Stimulated activated CD4-positive, alpha-beta T cell treated with anti-CD3 and anti-CD28 coated beads, Interleukin-1b, Interleukin-23, amount 100 ng/mL, for 4 hours (primary cell): ENCODE measurements around the gene LGALS8.
"Not testable (repeated sequence)": the region's sequence is repeated elsewhere in the genome, so short reads cannot be mapped to it uniquely, and the experiment has no call there.

Experiments used
- DNase-seq, 2 donors: peaks; one replicate each; pipeline ENCODE4 v3.0.0-alpha.2; 2020; ENCODE audit warnings: low read depth in 2 of 2

The LGALS8 gene

GRCh38 chr1:236540813-236541465 is 17.2 kb downstream of the LGALS8 start:
- DNase-seq, result no peak

GRCh38 chr1:236541710-236542109 is 17.9 kb downstream of the LGALS8 start:
- DNase-seq, result no peak

- no peak for DNase-seq
Measured at GRCh38 chr1:236543065-236543669, 19.4 kb downstream of the LGALS8 start.

- no peak for DNase-seq
Measured at GRCh38 chr1:236545621-236546169, 21.9 kb downstream of the LGALS8 start.

DNA sequence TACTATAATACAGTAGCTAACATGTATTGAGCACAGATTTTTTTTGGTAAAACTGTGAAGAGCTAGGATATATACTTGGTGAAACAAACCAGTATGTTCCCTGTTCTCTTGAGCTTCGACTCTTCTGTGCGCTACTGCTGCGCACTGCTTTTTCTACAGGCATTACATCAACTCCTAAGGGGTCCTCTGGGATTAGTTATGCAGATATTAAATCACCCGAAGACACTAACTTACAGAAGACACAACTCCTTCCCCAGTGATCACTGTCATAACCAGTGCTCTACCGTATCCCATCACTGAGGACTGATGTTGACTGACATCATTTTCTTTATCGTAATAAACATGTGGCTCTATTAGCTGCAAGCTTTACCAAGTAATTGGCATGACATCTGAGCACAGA is 24.7 kb downstream of the LGALS8 start:
- DNase-seq, result no peak

GRCh38 chr1:236550961-236551851 is 27.4 kb downstream of the LGALS8 start:
- no peak for DNase-seq

DNA sequence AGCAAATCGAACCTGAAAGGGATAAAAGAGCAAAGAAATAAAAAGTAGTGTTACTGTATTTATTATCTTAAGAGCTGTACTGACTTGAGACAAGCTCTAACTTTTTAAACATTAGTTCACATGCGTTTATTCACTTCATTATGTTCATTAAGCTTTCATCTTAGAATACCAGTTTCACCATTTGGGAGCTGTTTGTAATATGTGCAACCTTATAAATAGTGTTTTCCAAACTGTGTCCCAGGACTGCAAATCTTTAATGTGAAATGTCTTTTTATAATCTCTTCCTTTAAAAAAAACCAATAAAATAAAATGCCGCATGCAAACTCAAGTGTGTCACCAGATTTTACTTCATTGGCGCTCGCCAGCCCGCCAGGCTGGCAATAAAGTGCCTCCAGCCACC is 28.3 kb downstream of the LGALS8 start:
- DNase-seq, result no peak

- no peak for DNase-seq
Measured at GRCh38 chr1:236552901-236553300, 29.1 kb downstream of the LGALS8 start.

DNA sequence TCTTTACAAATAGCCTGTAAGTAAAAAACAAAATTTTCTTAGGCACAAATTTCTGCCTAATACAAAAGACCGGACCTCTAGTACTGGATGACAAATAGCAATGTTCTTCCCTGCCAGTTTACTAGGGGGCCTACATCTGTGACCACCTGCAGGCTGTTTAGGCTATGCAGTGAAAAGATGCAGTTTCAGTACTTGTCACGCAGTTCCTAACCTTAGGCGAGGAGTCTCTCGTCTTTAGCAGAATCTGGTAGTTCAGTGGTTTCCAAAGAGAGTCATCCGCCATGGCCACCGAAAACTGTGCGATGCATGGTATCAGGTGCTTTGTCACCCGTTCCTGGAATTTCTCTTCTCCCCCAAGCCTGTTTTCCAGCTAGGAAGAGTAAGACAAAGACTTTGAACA is 29.6 kb downstream of the LGALS8 start:
- DNase-seq, result no peak

DNA sequence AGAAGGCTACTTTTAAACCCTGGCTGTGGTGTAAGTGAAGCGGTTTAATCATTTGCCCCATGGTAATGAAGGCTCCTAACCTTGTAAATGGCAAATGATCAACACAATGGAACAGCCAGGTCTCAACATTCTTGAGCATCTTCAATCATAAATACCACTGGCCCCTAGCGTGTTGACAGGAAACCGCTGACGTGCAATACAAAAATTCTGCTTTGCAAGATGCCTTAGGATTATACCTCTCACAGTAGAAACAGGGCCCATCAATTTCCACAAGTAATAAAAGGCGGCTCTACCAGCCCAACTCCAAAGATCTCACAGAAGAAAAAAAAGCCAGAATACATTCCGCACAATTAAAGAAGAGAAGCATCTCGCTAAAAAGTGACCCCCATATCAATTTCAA is 32.8 kb downstream of the LGALS8 start:
- DNase-seq, result no peak

DNA sequence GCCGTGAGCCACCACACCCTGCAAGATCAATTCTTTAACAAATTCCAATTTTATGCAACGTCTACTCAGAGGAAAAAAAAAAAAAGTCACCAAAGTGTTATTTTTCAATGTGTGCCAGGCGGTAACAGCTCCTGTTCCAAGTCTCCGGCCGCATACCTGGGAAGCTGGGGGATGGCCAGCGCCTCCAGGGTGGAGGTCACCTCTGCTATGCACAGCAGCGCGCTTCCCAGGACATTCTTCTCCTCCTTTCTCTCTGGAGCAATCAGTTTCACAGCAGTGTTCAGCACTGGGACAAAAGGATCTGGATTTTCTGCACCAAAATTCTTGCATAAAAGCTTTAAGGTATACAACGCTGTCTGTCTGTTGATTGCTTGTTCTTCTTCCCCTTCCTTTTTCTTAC is 34.3 kb downstream of the LGALS8 start:
- no peak for DNase-seq

DNA sequence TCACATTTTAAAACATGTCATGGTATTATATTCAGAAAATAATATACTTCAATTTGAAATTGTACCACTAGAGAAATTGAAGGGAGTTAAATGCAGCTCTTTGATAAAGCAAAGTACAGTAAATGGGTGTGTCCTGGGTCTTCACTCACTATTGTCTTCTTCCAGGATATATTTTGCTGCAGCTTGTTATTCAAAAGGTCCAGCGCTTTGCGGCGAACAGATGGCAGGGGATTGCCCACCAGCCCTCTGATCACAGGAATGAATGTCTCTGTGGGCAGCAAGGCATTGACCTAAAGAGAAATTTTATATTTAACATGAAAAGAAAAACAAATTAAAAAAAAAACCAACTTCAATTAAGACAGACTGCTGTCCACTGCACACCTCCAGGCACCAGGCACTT is 35.1 kb downstream of the LGALS8 start:
- no peak for DNase-seq

DNA sequence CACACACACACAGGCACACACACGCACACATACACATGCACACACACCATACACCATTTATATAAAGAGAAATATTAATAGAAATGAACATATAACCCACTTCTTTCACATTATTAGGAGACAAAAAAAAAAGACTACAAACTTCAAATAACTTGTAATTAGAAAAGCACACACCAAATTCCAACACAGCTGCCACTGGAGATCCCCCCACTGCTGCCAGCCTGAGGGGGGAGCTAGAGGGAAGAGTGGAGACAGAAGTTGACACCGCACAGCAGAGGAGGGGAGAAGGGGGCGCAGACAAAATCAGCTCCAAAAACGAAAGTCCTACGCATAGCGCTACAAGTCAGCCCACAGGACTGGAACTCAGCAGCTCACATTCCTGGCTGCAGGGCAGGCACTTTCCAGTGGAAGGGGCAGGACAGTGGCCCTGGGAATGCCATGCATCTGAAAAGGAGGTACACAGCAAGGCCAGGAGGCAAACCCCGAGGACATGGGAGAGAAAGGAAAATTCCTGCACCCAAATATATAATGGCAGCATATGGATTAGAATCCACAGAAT is 36.5 kb downstream of the LGALS8 start:
- DNase-seq, result no peak

DNA sequence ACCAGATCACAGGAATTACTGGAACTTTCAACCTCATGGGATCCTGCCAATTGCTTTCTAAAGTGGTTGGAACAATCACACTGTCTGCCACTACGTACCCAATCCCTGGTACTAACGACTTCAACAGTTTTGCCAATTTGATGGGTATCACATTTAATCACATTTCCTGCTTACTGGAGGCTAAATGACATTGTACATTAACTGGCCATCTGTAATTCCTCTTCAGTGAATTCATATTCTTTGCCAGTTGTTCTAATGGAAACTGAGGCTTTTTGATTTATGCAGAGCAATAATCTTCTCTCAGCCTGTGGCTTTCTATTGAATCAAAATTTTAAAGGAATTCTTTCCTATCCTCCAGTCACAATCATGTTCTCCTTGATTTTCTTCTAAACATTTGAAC is 38.2 kb downstream of the LGALS8 start:
- DNase-seq, result no peak

DNA sequence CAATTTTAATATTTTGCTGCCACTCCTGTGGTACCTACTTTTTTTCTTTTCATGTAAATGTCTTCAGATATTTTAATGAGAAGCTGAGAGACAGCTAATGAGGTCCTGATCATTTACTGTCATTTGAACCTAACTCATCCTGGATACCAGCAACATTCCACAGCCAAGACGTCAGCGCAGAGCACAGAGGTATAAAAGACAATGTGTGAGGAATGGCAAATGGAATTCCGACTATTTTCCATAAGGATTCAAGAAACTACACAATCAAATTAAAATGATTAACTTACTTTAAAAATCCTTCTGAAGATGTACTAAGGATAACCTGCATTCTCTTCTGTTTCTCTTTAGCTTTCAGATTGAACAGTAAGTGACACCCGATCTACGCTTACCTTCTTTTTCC is 41.7 kb downstream of the LGALS8 start:
- DNase-seq, result no peak

DNA sequence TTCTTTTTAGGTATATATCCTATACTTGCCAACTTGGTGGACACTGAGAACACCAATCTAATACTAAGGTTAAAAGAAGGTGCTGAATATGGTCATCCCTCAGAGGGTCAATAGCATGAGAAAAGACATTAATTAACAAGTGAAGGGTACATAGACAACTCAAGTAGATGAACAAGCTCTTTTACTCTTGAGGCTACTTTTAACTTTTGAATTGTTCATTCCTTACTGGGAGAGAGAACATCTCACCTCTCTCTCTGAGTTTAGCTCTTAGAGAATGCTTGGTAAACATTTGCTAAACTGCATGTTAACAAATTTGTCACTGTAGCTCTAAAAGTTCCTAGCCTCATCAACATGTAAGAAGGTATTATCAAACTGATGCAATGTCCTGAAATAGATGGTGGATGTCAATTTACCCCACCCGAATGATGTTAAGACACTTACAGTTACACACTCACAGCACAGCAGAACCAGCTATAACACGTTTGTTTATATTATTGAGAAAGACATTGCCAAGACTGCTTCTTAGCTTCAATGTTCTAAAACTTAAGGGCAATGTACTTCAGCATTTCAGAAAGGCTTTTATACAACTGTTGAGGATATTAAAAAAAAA is 44.6 kb downstream of the LGALS8 start:
- no peak for DNase-seq

DNA sequence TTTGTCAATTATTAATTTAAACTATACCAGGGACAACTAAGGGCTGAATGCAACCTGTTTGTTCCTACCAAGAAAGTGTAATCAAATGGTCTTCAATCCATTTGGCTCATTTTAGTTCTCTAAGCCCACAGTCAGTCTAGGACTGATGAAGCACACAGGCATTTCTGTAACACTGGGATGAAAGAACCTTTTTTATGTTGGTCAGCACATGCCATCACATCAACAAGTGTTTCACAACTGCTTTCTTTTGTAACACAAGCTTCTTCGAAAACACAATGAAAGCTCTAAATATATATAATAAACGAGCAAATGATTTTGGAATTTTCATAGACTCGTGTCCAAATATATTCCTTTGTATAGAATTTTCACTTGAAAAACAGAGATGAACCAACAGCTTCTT is 51.7 kb downstream of the LGALS8 start:
- DNase-seq, result no peak

- DNase-seq, result no peak
Measured at GRCh38 chr1:236576004-236576403, 52.2 kb downstream of the LGALS8 start.

DNA sequence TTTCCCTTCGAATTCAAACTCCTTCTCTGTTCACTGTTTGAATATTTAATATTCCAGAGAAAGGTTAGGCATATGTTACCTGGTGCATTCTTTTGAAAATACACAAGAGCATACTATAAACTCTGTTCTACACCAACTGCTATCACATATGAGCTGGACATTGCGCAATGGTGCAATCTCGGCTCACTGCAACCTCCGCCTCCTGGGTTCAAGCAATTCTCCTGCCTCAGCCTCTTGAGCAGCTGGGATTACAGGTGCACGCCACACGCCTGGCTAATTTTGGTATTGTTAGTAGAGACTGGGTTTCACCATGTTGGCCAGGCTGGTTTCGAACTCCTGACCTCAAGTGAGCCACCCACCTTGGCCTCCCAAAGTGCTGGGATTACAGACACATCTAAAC is 53.3 kb downstream of the LGALS8 start:
- not testable (repeated sequence) for DNase-seq

- DNase-seq, result no peak
Measured at GRCh38 chr1:236578661-236579060, 54.9 kb downstream of the LGALS8 start.

DNA sequence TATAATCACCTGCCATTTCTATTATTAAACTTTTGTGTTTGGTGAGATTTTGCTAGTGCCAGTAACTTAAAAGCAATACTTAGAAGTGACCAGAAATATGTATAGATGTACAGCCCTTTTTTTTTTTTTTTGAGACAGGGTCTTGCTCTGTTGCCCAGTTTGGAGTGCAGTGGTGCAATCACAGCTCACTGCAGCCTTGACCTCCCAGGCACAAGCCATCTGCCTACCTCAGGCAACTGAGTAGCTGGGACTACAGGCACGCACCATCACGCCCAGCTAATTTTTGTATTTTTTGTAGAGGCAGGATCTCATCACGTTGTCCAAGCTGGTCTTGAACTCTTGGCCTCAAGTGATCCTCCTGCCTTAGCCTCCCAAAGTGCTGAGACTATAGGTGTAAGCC is 56.6 kb downstream of the LGALS8 start:
- not testable (repeated sequence) for DNase-seq

- DNase-seq, result no peak
Measured at GRCh38 chr1:236581528-236581927, 57.7 kb downstream of the LGALS8 start.
